ENCODE measurements around the gene AS3MT.

DNA sequence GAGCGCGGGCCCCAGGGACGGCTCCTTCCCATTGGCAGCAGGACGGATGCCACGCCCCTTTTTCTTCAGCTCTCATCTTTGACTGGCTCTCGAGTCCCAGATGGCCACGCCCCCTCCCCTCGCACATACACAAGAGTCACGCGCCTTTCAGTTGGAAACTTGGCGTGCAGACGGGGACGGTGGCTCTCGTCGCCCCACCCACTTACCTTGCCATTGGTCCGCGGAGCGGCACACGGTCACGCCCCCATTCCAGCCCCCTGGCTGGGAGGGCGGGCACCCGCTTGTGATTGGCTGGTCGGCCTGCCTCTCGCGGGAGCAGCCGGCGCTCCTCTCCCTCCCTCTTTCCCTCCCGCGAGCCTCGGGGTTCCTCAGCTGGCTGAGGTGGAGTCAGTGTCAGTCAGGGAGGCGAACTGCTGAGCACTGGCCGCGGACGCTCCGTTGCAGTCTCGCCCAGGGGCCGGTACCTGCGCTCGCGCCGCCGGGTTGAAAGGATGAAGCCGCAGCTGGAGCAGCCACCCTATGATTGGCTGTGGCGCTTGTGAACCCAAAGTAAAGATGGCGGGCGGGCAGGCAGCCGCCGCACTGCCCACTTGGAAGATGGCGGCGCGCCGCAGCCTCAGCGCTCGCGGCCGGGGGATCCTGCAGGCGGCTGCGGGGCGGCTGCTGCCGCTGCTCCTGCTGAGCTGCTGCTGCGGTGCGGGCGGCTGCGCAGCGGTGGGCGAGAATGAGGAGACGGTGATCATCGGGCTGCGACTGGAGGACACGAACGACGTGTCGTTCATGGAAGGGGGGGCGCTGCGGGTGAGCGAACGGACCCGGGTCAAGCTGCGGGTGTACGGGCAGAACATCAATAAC lies 48.9 kb downstream of the AS3MT start, which contains the start of gene CNNM2:
- TF ChIP-seq, protein P1, sequence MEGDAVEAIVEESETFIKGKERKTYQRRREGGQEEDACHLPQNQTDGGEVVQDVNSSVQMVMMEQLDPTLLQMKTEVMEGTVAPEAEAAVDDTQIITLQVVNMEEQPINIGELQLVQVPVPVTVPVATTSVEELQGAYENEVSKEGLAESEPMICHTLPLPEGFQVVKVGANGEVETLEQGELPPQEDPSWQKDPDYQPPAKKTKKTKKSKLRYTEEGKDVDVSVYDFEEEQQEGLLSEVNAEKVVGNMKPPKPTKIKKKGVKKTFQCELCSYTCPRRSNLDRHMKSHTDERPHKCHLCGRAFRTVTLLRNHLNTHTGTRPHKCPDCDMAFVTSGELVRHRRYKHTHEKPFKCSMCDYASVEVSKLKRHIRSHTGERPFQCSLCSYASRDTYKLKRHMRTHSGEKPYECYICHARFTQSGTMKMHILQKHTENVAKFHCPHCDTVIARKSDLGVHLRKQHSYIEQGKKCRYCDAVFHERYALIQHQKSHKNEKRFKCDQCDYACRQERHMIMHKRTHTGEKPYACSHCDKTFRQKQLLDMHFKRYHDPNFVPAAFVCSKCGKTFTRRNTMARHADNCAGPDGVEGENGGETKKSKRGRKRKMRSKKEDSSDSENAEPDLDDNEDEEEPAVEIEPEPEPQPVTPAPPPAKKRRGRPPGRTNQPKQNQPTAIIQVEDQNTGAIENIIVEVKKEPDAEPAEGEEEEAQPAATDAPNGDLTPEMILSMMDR (IDR thresholded peaks at IDR 0.05 in 4 of 5, conservative IDR thresholded peaks at IDR 0.05 in 1 of 5), result no peak
- peak; percentile 57 to 65 for TF ChIP-seq POLR2A (IDR thresholded peaks at IDR 0.05)

Data from gastrocnemius medialis (tissue), 4 donors.